ENCODE data around the gene MYL10.

DNA sequence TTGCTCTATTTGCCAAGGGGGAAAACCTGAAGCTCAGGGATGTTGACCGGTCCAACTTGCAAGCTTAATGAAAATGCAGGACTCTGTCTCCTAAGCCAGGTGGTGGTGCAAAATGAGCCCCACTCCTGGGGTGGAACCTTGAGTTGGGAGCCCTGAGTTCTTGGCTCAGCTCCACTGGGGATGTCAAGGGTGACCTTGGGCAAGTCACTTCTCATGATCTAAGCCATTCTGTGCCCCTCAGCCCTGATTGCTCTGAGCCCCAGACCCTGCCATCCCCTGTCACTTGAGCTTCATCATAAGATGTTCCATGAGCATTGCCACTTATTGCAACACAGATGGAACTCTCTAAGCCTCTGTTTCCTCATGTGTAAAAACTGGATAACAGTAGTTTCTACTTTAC is 33.9 kb downstream of the MYL10 start:
- TF ChIP-seq, protein P1, sequence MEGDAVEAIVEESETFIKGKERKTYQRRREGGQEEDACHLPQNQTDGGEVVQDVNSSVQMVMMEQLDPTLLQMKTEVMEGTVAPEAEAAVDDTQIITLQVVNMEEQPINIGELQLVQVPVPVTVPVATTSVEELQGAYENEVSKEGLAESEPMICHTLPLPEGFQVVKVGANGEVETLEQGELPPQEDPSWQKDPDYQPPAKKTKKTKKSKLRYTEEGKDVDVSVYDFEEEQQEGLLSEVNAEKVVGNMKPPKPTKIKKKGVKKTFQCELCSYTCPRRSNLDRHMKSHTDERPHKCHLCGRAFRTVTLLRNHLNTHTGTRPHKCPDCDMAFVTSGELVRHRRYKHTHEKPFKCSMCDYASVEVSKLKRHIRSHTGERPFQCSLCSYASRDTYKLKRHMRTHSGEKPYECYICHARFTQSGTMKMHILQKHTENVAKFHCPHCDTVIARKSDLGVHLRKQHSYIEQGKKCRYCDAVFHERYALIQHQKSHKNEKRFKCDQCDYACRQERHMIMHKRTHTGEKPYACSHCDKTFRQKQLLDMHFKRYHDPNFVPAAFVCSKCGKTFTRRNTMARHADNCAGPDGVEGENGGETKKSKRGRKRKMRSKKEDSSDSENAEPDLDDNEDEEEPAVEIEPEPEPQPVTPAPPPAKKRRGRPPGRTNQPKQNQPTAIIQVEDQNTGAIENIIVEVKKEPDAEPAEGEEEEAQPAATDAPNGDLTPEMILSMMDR (conservative IDR thresholded peaks at IDR 0.05; ENCODE audit: low read length) = no peak
- no peak for TF ChIP-seq EZH2phosphoT487 (IDR thresholded peaks at IDR 0.05; ENCODE audit: borderline replicate concordance, low read depth, low read length)
